ENCODE data around the gene LTBP4.

DNA sequence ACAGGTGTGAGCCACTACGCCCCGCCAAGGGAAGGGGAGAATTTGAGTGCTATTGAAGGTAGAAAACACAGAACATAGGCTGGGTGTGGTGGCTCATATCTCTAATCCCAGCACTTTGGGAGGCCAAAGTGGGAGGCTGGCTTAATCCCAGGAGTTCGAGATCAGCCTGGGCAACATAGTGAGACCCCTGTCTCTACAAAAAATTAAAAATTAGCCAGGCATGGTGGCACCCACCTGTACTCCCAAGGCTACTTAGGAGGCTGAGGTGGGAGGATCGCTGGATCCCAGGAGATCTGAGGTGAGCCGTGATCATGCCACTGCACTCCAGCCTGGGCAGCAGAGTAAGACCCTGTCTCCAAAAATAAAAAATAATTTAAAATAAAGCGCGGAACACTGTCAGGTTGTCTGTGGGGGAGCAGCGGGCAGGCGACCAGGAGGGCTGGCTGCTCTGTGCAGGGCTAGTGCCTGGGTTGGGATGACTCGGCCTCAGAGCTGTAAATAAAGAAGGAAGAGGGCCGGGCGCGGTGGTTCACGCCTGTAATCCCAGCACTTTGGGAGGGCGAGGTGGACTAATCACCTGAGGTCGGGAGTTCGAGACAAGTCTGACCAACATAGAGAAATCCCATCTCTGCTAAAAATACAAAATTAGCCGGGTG is 41.0 kb downstream of the LTBP4 start:
- TF ChIP-seq, protein P1, sequence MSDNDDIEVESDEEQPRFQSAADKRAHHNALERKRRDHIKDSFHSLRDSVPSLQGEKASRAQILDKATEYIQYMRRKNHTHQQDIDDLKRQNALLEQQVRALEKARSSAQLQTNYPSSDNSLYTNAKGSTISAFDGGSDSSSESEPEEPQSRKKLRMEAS (IDR thresholded peaks at IDR 0.05; ENCODE audit: insufficient read depth, insufficient read length), result no peak
- TF ChIP-seq, protein P2, sequence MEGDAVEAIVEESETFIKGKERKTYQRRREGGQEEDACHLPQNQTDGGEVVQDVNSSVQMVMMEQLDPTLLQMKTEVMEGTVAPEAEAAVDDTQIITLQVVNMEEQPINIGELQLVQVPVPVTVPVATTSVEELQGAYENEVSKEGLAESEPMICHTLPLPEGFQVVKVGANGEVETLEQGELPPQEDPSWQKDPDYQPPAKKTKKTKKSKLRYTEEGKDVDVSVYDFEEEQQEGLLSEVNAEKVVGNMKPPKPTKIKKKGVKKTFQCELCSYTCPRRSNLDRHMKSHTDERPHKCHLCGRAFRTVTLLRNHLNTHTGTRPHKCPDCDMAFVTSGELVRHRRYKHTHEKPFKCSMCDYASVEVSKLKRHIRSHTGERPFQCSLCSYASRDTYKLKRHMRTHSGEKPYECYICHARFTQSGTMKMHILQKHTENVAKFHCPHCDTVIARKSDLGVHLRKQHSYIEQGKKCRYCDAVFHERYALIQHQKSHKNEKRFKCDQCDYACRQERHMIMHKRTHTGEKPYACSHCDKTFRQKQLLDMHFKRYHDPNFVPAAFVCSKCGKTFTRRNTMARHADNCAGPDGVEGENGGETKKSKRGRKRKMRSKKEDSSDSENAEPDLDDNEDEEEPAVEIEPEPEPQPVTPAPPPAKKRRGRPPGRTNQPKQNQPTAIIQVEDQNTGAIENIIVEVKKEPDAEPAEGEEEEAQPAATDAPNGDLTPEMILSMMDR (IDR thresholded peaks at IDR 0.05; ENCODE audit: extremely low read depth in 1 of 2, insufficient read depth in 1 of 2, low read depth in 1 of 2, low read length in 2 of 2), result no peak
- no peak for TF ChIP-seq POLR2AphosphoS5 (IDR thresholded peaks at IDR 0.05; ENCODE audit: insufficient read depth, low read depth, low read length)
- no peak for TF ChIP-seq POLR2A (IDR thresholded peaks at IDR 0.05; ENCODE audit: low read depth, low read length)
- no peak for TF ChIP-seq MYC (IDR thresholded peaks at IDR 0.05; ENCODE audit: low read depth, low read length)
- no peak for TF ChIP-seq GATA2 (IDR thresholded peaks at IDR 0.05; ENCODE audit: insufficient read depth, insufficient read length, low read depth, low read length)
- no peak for TF ChIP-seq JUN (IDR thresholded peaks at IDR 0.05; ENCODE audit: borderline replicate concordance, insufficient read depth, insufficient read length, low read depth)

Measured in endothelial cell of umbilical vein (primary cell).